MM.1S (cell line): ENCODE measurements around the gene UPP2.

Experiments
- EZH2 ChIP-seq: fragments of 300-600 bp; sonication (generic); optimal IDR thresholded peaks from 2 replicates; pipeline ENCODE3; 2017; ENCODE audit warnings: low read depth, mild to moderate bottlenecking, antibody characterized with exemption, low read length, mixed read lengths
- TF ChIP-seq, protein P1 (sequence below): fragments of 300-600 bp; sonication (generic); IDR thresholded peaks from 2 replicates; pipeline ENCODE4 v1.5.1; 2016; ENCODE audit warnings: antibody characterized with exemption, low read length, mixed read lengths

DNA sequence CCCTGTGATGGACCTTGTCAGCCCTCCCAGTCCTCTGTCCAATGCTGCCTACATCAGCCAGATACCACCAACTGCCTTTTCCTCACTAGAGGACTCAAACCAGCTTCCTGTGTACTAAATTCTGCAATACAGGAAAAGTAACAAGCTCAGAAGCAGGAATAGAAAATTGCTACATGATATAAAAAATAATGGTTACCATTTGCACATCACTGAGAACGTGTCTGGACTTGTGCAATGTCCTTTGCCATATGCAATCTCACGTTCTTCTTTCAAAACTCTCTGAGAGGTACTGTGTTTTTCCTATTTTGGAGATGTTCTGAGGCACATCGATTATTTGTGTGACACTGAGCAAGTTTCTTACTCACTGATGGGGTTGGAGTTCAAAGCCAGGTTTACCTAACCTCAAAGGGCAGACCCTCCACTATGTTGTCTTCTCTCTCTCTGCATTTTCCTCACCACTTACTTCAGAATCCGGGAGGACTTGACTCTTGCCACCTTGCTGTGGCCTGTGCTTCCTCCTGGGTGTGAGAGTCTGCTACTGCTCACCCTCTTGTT, 12.1 kb downstream of the UPP2 start:
- TF ChIP-seq, protein P1, sequence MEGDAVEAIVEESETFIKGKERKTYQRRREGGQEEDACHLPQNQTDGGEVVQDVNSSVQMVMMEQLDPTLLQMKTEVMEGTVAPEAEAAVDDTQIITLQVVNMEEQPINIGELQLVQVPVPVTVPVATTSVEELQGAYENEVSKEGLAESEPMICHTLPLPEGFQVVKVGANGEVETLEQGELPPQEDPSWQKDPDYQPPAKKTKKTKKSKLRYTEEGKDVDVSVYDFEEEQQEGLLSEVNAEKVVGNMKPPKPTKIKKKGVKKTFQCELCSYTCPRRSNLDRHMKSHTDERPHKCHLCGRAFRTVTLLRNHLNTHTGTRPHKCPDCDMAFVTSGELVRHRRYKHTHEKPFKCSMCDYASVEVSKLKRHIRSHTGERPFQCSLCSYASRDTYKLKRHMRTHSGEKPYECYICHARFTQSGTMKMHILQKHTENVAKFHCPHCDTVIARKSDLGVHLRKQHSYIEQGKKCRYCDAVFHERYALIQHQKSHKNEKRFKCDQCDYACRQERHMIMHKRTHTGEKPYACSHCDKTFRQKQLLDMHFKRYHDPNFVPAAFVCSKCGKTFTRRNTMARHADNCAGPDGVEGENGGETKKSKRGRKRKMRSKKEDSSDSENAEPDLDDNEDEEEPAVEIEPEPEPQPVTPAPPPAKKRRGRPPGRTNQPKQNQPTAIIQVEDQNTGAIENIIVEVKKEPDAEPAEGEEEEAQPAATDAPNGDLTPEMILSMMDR: no peak
- TF ChIP-seq EZH2: no peak
